HG03097 (cell line): ENCODE results near the gene CPNE5.

Experiments
- ATAC-seq: cut with Tn5 transposase; IDR thresholded peaks from one replicate; pipeline ENCODE4 v1.9.1; 2021; ENCODE audit not compliant: unreplicated experiment, low FRiP score

CPNE5 gene

DNA sequence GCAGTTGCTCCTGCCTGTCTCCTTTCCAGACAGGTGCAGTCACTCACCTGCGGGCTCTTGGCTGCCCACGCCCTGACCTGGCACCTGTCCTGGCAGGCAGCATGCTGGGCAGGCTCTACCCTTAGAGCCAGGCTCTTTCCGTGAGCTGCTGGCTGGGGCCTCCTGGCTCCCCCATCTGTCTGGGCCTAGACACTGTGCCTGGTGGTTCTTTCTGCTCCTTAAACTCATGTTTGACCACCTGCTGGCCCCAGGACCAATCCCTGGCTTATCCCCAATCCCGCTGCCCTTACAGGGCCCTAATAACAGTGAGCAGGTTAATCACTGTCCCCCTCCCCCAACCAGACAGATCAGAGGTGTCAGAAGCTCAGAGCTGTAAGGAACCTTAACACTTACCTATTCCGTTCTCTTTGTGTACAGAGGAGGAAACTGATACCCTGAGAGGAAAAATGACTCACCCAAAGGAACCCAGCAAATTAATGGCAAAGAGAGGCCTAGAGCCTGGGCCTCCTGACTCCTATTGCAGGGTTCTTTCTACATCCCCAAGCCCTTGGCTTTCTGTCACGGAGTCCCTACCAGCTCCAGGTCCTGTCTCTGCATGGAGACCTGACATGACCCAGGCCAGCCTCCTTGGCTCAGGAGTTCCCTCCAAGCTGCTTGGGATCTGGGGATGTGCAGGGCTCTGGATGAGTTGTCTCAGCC, 86.9 kb downstream of the CPNE5 start:
- no peak for ATAC-seq

DNA sequence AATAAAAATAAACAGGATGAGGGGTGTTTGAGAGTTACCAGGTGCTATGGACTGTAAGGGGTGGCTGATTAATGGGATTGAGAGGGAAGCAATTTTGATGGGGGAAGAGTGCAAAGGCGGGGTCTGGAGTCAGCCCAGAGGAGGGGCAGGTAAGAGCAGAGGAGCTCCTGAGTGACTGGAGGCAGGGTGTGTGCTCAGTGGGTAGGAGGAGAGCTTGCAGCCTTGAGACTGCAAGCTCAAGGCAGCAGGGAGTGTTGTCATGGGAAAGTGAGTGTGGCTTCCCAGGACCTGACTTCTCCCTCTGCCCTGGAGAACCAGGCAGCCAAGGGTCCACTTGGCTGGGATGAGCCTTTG, 87.4 kb downstream of the CPNE5 start:
- ATAC-seq = no peak

DNA sequence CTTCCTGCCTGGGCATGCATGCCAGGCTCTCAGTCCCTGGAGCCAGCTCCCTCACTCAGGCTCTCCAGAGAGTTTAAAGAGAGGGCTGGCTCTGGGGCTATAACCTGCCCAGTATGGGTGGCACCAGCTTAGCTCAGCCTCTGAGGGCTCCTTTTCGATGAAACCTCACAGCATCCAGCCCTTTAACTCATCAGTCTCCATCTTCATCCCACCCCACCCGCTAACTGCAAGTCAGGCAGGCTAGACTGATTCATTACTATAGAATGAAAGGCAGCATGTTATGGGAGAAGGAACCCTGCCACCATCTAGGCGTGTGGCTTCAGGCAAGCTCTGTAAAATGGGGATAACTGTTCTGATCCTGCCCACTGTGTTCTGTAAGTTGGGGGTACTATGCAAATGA, 88.2 kb downstream of the CPNE5 start:
- no peak for ATAC-seq

DNA sequence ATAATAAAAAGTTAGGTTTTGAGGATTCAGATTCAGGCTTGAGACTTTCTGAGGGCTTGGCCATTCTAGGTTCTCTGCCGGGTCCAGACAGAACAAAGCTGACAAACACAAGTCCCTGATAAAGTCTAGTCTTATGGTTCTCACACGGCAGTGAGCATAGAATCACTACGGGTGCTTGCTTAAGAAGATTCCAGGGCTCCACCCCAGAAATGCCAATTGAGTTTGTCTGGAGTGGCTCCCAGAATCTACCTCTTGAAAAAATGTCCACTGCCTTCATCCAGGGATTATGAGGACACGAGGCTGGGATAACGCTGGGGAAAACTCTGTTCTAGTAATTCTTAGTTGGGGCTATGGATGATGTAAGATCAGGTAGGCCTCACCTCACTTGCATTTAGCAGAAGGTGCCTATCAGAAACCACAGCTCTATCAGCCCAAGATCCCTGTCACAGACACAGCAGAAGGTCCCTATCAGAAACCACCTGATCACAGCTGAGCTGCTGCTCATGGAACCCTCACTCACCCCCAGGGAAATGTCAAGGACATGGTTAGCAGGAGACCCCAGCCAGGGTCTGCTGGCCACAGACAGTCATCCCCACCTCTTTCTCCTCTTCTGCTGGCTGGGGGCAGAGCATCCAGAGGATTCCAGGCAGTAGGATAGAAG, 89.3 kb downstream of the CPNE5 start:
- ATAC-seq = no peak

DNA sequence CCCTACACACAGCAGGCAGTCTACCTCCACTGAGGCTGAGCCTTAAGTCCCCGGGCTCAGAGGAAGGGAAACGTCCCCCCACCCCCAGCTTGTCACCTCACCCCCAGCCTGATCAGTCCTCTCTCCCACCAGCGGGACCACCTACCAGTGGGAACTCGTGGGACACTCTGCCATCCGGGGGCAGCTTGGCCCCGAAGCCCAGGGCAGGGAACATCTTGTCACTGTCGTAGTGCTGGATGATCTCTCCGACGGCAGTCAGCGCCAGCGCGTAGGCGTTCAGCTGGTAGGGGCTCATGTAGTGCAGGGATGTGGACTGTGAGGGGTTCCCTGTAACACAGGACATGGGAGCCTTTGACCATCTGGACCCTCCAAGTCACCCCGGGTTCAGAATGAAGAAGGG, 93.0 kb downstream of the CPNE5 start:
- no peak for ATAC-seq

DNA sequence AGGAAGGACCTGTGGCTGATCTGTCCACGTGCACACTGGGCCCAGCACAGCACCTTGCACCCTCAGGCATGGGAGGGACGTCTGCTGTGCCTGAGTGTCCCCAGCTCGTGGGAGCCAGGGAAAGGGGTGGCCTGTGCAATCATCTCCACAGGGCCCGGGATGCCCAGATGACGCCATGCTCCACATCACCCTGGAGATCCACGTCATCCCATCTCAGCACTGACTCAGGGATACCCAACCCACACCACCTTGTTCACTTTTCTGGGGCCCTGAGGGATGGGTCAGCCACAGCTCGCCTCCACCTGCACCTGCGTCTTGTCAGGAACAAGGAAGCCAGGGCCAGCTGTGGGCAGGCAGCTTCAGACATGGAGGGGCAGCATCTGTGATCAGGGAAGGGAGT, 93.4 kb downstream of the CPNE5 start:
- ATAC-seq = no peak

DNA sequence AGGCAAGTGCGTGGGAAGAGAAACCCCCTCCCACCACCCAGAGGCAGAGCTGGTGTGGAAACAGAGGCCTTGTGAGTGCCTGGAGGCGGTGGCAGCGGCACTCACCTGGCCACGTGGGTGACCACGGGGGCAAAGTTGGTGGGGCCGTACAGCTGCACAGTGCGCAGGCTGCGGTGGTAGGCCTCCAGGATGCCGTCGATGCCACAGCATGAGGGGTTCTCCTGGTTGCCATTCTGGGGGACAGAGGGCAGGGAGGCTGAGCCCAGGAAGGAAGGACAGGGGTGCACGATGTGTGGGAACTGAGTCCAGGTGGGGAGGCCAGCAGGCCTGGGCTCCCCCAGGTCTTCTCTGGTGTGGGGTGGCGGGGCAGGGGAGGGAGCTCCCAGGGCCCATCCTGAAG, 94.0 kb downstream of the CPNE5 start:
- ATAC-seq = no peak

DNA sequence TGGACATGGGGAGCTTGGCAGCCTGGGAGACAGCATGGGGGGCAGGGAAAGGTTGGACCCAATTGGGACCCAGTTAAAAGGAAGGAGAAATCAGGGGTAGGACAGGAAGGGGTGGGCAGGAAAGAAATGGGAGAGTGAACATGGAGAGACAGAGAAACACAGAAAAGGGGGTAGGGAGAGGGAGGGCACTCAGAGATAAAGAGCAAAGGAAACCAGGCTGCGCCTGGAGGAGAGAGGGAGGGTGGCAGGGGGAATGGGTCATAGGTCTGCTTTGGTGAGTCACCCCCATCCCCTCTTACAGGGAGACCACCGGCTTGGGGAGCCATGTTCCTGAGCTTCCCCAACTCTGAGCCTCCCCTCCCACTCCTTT, 95.0 kb downstream of the CPNE5 start:
- ATAC-seq = no peak

DNA sequence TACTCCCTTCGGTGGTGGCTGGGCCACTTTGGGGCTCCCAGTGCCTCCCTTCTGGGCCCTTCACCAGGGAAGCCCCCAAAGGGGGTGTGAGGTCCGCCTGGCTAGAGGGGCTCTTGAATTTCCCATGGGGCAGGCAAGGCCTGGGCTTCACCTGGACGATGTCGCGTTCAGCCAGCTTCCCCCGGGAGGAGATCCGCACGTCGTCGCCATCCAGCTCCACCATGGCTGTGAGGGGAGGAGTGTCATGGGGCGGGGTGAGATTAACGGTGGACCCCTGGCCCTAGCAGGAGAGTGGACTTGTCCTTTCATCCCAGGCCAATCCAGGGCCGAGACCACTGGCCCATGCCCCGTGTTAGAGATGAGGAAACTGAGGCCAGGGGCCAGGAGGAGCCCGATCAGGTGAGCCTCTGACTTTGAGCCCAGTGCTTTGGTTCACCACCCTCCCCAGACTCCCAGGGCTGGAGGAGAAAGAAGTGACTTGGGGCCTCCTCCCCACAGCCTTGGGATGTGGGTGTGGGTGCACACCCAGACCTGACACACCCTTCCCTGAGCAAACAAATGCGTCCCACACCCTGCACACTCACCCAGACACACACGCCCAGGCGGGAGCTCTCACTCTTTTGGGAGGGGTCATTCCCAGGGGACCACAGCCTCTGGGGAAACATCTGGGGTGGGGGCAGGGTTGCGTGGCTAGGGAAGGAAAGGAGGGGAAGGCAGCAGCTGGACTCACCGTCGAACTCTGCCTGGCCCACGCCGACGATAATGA, 95.5 kb downstream of the CPNE5 start:
- no peak for ATAC-seq

DNA sequence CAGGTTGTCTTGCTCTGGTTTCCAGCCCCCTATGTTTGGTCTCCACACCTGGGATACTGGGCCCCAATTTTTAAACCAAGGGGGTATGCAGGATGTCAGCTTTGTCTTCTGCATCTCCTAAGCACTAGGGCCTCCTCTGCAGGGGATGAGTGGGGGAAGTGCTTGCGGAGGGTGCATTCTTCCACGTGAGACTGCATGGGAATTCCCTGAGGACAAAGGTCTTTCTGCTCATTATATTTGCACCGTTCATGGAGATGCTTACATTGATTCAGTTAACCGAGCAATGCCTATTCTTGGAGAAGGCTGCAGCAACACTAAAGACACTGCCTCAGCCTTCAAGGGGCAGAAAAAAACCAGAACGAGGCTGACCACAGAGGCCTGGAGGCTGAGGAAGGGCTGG, 96.2 kb downstream of the CPNE5 start:
- no peak for ATAC-seq

DNA sequence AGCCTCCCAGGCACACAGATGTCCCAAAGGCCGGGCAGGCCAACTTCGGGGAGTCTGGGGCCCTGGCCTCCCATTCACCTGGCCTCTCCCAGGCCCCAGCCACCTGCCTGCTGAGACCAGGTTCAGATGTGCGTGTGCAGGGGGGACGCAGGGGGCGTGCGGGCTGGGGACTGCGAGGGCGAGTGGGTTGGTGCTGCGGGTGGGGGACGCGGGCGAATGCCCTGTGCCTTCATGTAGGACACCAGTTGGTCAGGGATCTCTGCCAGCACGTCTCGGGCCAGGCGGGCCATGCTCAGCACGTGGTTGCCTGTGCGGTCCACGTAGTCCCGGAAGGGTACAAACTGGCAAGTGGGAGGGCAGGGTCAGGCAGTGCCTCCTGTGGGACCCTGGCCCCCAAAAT, 97.1 kb downstream of the CPNE5 start:
- ATAC-seq = no peak

DNA sequence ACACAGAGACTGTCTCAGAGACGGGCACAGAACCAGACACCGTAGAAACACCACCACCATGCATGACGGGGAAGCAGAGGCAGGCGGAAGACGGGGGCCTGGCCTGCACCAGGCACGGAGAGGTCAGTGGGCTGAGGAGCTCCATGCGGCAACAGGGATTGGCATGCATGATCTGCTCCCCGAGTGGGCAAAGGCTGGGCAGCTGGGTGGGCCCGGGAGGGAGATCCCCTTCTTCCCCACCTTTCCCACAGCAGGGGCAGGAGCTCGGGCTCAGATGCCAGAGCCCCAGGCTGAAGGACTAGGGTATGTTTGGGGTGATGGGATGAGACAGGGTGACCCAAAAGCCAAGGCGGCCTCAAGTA, 98.4 kb downstream of the CPNE5 start:
- ATAC-seq = no peak

DNA sequence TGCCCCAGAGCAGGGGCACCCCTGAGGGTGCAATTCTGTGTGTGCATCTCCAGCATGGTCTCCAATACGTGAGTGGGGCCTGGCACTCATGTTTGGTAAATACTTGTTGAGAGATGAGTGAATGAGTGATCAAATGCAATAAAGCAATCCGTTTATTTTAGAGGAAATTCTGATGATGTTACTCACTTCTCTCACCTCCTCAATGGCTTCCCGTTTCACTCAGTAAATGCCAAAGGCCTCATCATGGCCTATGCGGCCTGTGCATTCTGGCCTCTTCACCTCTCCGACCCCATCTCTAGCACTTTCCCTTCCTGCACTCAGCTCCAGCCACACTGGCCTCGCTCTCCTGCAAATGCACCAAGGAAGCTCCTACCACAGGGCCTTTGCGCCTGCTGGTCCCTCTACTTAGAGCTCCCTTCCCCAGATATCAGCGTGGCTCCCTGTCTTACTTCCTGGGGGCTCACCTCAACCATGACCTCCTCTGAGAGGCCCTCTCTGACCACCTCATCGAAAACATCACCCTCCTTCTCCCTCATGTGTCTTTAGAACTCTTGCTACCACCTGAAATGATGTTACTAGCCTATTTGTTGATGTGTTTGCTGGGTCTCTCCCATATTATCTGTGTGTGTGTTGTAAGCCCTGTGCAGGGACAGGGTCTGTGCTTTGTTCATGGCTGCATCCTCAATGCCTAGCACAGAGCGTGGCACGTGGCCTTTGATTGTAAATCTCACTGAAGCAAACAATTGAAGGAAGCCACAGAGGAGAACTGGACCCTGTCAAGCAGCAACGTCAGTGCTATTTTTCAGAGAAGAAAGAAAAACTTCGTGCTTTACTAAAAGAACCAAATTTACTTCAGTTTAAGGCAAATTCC, 99.1 kb downstream of the CPNE5 start:
- no peak for ATAC-seq

DNA sequence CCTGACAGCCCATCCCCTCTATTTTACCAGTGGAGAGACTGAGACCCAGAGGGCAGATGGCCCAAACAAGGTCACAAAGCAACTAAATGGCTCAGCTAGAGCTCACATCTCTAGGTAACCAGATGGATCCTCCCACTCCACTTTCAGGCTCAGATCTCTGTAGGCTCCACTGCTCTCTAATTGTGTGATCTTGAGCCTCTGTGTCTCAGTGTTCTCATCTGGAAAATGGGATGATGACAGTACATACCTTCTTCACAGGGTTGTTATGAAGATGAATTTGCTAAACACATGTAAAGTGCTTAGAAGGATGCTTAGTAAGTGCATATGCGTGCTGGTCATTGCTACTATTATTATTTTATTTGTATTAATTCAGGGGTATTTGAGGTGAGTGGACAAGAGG, 101.1 kb downstream of the CPNE5 start:
- no peak for ATAC-seq

DNA sequence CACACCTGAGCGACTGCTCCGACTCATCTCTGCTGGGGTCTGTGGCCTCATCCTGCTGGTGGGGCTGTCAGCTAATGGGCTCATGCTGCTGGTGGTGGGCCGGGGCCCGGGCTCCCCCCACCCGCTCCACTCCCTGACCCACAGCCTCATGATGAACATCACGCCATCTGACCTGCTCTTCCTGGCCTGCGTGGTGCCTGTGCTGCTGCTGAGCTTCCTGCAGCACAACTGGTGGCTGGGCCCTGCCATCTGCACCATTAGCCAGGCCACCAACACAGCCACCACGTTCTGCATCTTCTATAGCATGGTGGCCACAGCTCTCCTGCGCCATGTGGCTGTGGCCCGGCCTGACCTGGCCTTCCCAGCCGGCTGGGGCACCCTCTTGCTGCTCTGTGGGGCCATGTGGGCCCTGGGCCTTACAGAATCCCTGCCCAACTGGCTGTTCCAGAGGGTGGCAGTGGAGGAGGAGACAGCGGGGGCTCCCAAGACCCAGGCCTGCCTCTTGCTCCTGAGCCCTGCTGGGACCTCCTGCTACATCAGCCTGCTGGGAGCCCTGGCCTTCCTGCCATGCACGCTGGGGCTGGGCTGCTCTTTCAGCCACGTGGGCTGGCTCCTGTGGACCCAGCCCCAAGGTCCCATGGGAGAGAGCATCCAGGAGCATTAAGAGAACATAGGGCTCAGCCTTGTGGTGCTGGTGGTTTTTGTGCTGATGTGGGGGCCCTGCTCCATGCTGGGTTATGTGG, 102.0 kb downstream of the CPNE5 start:
- ATAC-seq = no peak

DNA sequence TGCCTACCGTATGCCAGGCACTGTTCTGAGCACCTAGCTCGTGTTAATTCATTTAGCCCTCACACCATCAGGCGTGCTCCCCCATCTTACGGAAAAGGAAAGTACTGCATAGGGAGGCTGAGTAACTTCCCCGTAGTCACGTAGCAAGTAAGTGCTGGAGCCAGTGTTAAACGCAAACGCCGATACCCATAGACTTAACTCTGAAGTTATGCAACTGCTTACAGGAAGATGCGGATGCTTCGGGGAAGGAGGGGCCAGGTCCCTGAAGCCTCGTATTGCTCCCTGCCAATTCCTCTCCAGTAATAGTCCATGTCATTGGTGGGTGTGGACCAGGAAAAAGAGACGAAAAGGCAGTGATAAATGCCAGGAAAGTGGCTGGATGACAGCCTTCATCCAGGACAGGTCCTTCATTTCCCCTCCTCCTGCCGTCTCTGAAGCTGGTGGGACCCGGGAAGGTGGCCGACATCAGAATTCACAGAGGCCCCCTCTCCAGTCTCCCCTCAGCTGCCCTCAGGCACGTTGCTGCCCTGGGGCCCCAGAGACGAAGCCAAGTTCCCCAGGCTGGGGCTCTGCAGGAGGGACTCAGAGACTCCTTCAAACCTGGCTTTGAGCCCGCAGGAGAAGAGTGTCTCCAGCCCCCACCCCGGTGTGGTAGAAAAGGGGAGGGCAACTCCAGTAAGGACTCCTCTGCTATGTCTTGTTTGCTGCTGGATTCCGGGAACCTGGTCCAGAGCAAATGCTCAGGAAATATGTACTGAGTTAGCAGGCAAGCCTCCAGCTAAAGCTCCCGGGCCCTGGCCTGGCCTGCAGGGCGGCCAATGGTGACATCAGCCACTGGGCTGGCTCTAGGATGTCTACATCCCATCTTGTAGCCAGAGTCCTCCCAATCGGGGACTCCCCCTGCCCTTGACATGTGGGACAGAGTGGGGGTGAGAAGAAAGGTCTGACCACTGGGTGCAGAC, 103.9 kb downstream of the CPNE5 start:
- no peak for ATAC-seq

DNA sequence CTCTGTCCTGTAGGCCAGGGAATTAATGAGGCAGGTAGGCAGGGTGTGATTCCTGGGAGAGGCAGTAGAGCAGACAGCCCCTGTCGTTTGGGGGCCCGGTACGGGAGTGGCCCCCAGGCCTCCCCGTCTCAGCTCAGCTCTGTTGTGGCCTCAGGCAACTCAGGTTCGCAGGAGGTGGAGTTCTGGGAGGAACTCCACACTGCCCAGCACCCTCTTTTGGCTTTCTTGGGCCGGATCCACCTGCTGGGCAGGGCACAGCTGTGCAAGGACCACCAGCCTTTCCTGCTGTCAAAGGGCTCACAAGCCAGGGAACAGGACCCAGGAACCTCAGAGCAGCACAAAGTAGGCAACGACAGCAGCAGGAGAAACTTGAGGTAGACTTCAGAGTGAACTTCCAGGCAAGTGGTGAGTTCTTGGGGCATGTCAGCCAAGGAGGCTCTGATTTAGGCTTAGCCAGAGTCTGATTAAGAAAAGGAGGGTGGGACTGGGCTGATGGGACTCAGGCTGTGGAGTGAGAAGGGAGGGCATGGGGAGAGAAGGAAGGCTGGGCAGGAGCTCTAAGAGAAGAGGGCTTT, 104.7 kb downstream of the CPNE5 start:
- ATAC-seq = no peak

DNA sequence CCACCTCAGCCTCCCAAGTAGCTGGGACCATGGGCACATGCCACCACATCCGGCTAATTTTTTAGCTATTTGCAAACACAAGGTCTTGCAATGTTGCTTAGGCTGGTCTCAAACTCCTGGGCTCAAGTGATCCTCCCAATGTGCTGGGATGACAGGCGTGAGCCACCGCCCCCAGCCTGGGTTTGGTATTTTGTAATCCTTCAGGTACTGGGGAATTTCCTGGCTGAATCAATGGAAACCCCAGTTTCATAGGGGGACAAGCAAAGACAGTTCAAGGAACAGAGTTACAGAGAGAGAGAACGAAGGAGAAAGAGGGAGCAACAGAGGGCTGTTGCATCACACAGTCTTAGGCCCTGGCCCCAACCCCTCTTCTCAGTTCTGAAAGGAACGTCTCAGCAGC, 105.9 kb downstream of the CPNE5 start:
- ATAC-seq = no peak
